Measurements from ENCODE around the gene RORB.
A peak's percentile ranks its signal among the peaks of the same experiment; 100 is the strongest.

Gene RORB

GRCh38 chr9:74496819-74497747 is at the start of gene RORB:
TSS of gene RORB (plus strand) at chr9:74497335. CDS start at chr9:74497977, 642 bp downstream.
- DNase-seq (ENCODE audit: low spot score in 2 of 2) (no peak), ATAC-seq (replicated peaks; ENCODE audit: extremely low read depth, poor library complexity, severe bottlenecking) (peak; percentile 42)
- Mint-ChIP-seq H3K4me1 (peaks cover 27% of the 10 kb centered on the region), H3K4me3 (peak within 1 kb of the TSS; percentile 74), H3K27ac (ENCODE audit: low read depth) (peak within 1 kb of the TSS; percentile 84), H3K36me3 (ENCODE audit: insufficient read depth) (peaks cover 4% of the 10 kb centered on the region), H3K27me3 (peaks cover 57% of the 10 kb centered on the region), H3K9me3 (peaks cover 3% of the 10 kb centered on the region)

GRCh38 chr9:74447451-74448193 is 49.5 kb upstream of the RORB start:
- no peaks in the 10 kb centered on the region for H3K4me1 Mint-ChIP-seq
- H3K4me3 Mint-ChIP-seq: no peak overlapping the region
- no peaks in the 10 kb centered on the region for H3K36me3 Mint-ChIP-seq (ENCODE audit: insufficient read depth)
- ATAC-seq (replicated peaks; ENCODE audit: extremely low read depth, poor library complexity, severe bottlenecking) (no peak), DNase-seq (ENCODE audit: low spot score in 2 of 2) (no peak)
- peaks cover 29% of the 10 kb centered on the region for H3K9me3 Mint-ChIP-seq
- H3K27me3 Mint-ChIP-seq: no peaks in the 10 kb centered on the region
- H3K27ac Mint-ChIP-seq (ENCODE audit: low read depth): no peak overlapping the region

GRCh38 chr9:74449060-74449459 is 48.1 kb upstream of the RORB start:
- no peak overlapping the region for H3K4me3 Mint-ChIP-seq
- H3K27ac Mint-ChIP-seq (ENCODE audit: low read depth): no peak overlapping the region
- no peaks in the 10 kb centered on the region for H3K4me1 Mint-ChIP-seq
- DNase-seq (ENCODE audit: low spot score in 2 of 2) (no peak), ATAC-seq (replicated peaks; ENCODE audit: extremely low read depth, poor library complexity, severe bottlenecking) (no peak)
- peaks cover 29% of the 10 kb centered on the region for H3K9me3 Mint-ChIP-seq
- no peaks in the 10 kb centered on the region for H3K27me3 Mint-ChIP-seq
- H3K36me3 Mint-ChIP-seq (ENCODE audit: insufficient read depth): no peaks in the 10 kb centered on the region

- H3K4me1 Mint-ChIP-seq: no peaks in the 10 kb centered on the region
- no peak for DNase-seq (ENCODE audit: low spot score in 2 of 2)
- H3K27me3 Mint-ChIP-seq: no peaks in the 10 kb centered on the region
- H3K27ac Mint-ChIP-seq (ENCODE audit: low read depth): no peak overlapping the region
- H3K9me3 Mint-ChIP-seq: no peaks in the 10 kb centered on the region
- H3K4me3 Mint-ChIP-seq: no peak overlapping the region
- ATAC-seq (replicated peaks; ENCODE audit: extremely low read depth, poor library complexity, severe bottlenecking): no peak
- H3K36me3 Mint-ChIP-seq (ENCODE audit: insufficient read depth): no peaks in the 10 kb centered on the region
Measured at GRCh38 chr9:74458832-74459231, 38.3 kb upstream of the RORB start.

GRCh38 chr9:74463825-74464224 is 33.3 kb upstream of the RORB start:
- no peaks in the 10 kb centered on the region for H3K36me3 Mint-ChIP-seq (ENCODE audit: insufficient read depth)
- no peaks in the 10 kb centered on the region for H3K9me3 Mint-ChIP-seq
- no peaks in the 10 kb centered on the region for H3K27me3 Mint-ChIP-seq
- DNase-seq (ENCODE audit: low spot score in 2 of 2) (no peak), ATAC-seq (replicated peaks; ENCODE audit: extremely low read depth, poor library complexity, severe bottlenecking) (no peak)
- no peak overlapping the region for H3K4me3 Mint-ChIP-seq
- no peak overlapping the region for H3K27ac Mint-ChIP-seq (ENCODE audit: low read depth)
- H3K4me1 Mint-ChIP-seq: no peaks in the 10 kb centered on the region

- DNase-seq (ENCODE audit: low spot score in 2 of 2) (no peak), ATAC-seq (replicated peaks; ENCODE audit: extremely low read depth, poor library complexity, severe bottlenecking) (no peak)
- Mint-ChIP-seq H3K4me3 (no peak overlapping the region), H3K27ac (ENCODE audit: low read depth) (no peak overlapping the region), H3K9me3 (peaks cover 12% of the 10 kb centered on the region), H3K27me3 (no peaks in the 10 kb centered on the region), H3K4me1 (no peaks in the 10 kb centered on the region), H3K36me3 (ENCODE audit: insufficient read depth) (no peaks in the 10 kb centered on the region)
Measured at GRCh38 chr9:74478606-74479005, 18.5 kb upstream of the RORB start.

- no peaks in the 10 kb centered on the region for H3K27me3 Mint-ChIP-seq
- DNase-seq (ENCODE audit: low spot score in 2 of 2) (no peak), ATAC-seq (replicated peaks; ENCODE audit: extremely low read depth, poor library complexity, severe bottlenecking) (no peak)
- H3K4me1 Mint-ChIP-seq: no peaks in the 10 kb centered on the region
- peaks cover 11% of the 10 kb centered on the region for H3K9me3 Mint-ChIP-seq
- H3K36me3 Mint-ChIP-seq (ENCODE audit: insufficient read depth): no peaks in the 10 kb centered on the region
- no peak overlapping the region for H3K27ac Mint-ChIP-seq (ENCODE audit: low read depth)
- no peak overlapping the region for H3K4me3 Mint-ChIP-seq
Measured at GRCh38 chr9:74479711-74480110, 17.4 kb upstream of the RORB start.

GRCh38 chr9:74487395-74487794 is 9.7 kb upstream of the RORB start:
- Mint-ChIP-seq H3K27ac (ENCODE audit: low read depth) (no peak overlapping the region), H3K4me1 (no peaks in the 10 kb centered on the region), H3K4me3 (no peak overlapping the region), H3K27me3 (no peaks in the 10 kb centered on the region), H3K9me3 (peaks cover 11% of the 10 kb centered on the region), H3K36me3 (ENCODE audit: insufficient read depth) (no peaks in the 10 kb centered on the region)
- no peak for DNase-seq (ENCODE audit: low spot score in 2 of 2)
- no peak for ATAC-seq (replicated peaks; ENCODE audit: extremely low read depth, poor library complexity, severe bottlenecking)

GRCh38 chr9:74493512-74493911 is 3.6 kb upstream of the RORB start:
- Mint-ChIP-seq H3K4me1 (peaks cover 16% of the 10 kb centered on the region), H3K27ac (ENCODE audit: low read depth) (no peak overlapping the region), H3K4me3 (no peak overlapping the region), H3K27me3 (peaks cover 25% of the 10 kb centered on the region), H3K9me3 (peaks cover 7% of the 10 kb centered on the region), H3K36me3 (ENCODE audit: insufficient read depth) (peaks cover 4% of the 10 kb centered on the region)
- DNase-seq (ENCODE audit: low spot score in 2 of 2) (no peak), ATAC-seq (replicated peaks; ENCODE audit: extremely low read depth, poor library complexity, severe bottlenecking) (no peak)

GRCh38 chr9:74494490-74494889 is 2.6 kb upstream of the RORB start:
- no peak overlapping the region for H3K27ac Mint-ChIP-seq (ENCODE audit: low read depth)
- H3K9me3 Mint-ChIP-seq: peaks cover 7% of the 10 kb centered on the region
- no peak for ATAC-seq (replicated peaks; ENCODE audit: extremely low read depth, poor library complexity, severe bottlenecking)
- H3K4me3 Mint-ChIP-seq: no peak overlapping the region
- no peak for DNase-seq (ENCODE audit: low spot score in 2 of 2)
- H3K4me1 Mint-ChIP-seq: peaks cover 23% of the 10 kb centered on the region
- peaks cover 4% of the 10 kb centered on the region for H3K36me3 Mint-ChIP-seq (ENCODE audit: insufficient read depth)
- peaks cover 35% of the 10 kb centered on the region for H3K27me3 Mint-ChIP-seq

- peak overlapping the region; percentile 74 for H3K4me3 Mint-ChIP-seq
- peaks cover 7% of the 10 kb centered on the region for H3K9me3 Mint-ChIP-seq
- H3K36me3 Mint-ChIP-seq (ENCODE audit: insufficient read depth): peaks cover 4% of the 10 kb centered on the region
- peaks cover 54% of the 10 kb centered on the region for H3K27me3 Mint-ChIP-seq
- DNase-seq (ENCODE audit: low spot score in 2 of 2): no peak
- H3K4me1 Mint-ChIP-seq: peaks cover 27% of the 10 kb centered on the region
- ATAC-seq (replicated peaks; ENCODE audit: extremely low read depth, poor library complexity, severe bottlenecking): no peak
- no peak overlapping the region for H3K27ac Mint-ChIP-seq (ENCODE audit: low read depth)
Measured at GRCh38 chr9:74496406-74496805, 729 bp upstream of the RORB start.

- H3K27me3 Mint-ChIP-seq: peaks cover 57% of the 10 kb centered on the region
- DNase-seq (ENCODE audit: low spot score in 2 of 2): no peak
- peak overlapping the region; percentile 84 for H3K27ac Mint-ChIP-seq (ENCODE audit: low read depth)
- H3K36me3 Mint-ChIP-seq (ENCODE audit: insufficient read depth): peaks cover 4% of the 10 kb centered on the region
- peak overlapping the region; percentile 74 for H3K4me3 Mint-ChIP-seq
- ATAC-seq (replicated peaks; ENCODE audit: extremely low read depth, poor library complexity, severe bottlenecking): no peak
- H3K9me3 Mint-ChIP-seq: no peaks in the 10 kb centered on the region
- H3K4me1 Mint-ChIP-seq: peaks cover 27% of the 10 kb centered on the region
Measured at GRCh38 chr9:74497748-74498620, 849 bp downstream of the RORB start.
